GM13976 (cell line): Measurements from ENCODE around the gene SUFU.

Source experiments
- DNase-seq: peaks from one replicate; pipeline ENCODE4 v3.0.0; 2012; ENCODE audit warnings: low spot score
- CTCF ChIP-seq: IDR thresholded peaks from 2 replicates; pipeline ENCODE4 v1.5.1; 2012; ENCODE audit warnings: borderline replicate concordance, mild to moderate bottlenecking; ENCODE audit not compliant: insufficient read depth; ENCODE audit errors: extremely low read depth, missing control alignments, control extremely low read depth
- in situ Hi-C: fragments of 300-500 bp; cut with MboI; formaldehyde crosslinking; loops from one replicate; pipeline ENCODE4 v1.12.0; 2022; ENCODE audit warnings: low sequenced_read_pairs, mixed read lengths, inconsistent platforms; ENCODE audit not compliant: unreplicated experiment

Gene SUFU

GRCh38 chr10:102588875-102589274 lies 85.1 kb downstream of the SUFU start:
- in situ Hi-C loops: loop anchor here (25.0 kb wide), 1 partner anchor 352 kb away; the partner anchor contains the start of genes ELOVL3, GBF1 and PITX3
- no peak for TF ChIP-seq CTCF
- DNase-seq: no peak

GRCh38 chr10:102593074-102593803 lies 89.5 kb downstream of the SUFU start:
- in situ Hi-C loops: loop anchor here (25.0 kb wide), 1 partner anchor 356 kb away; the partner anchor contains the start of genes ELOVL3, GBF1 and PITX3
- no peak for TF ChIP-seq CTCF
- DNase-seq: no peak

- TF ChIP-seq CTCF: no peak
- in situ Hi-C loops: loop anchor here (25.0 kb wide), 1 partner anchor 356 kb away; the partner anchor contains the start of genes ELOVL3, GBF1 and PITX3
Measured at GRCh38 chr10:102593804-102594079, 90.0 kb downstream of the SUFU start.

GRCh38 chr10:102595293-102595692 lies 91.5 kb downstream of the SUFU start:
- DNase-seq: no peak
- TF ChIP-seq CTCF: no peak
- in situ Hi-C loops: loop anchor here (25.0 kb wide), 1 partner anchor 358 kb away; the partner anchor contains the start of genes ELOVL3, GBF1 and PITX3

More at GRCh38 chr10:102593804-102594079, 90.0 kb downstream of the SUFU start:
- DNase-seq: no peak

GRCh38 chr10:102595897-102596296 lies 92.1 kb downstream of the SUFU start:
- no peak for TF ChIP-seq CTCF
- DNase-seq: no peak
- in situ Hi-C loops: loop anchor here (25.0 kb wide), 1 partner anchor 359 kb away; the partner anchor contains the start of genes ELOVL3, GBF1 and PITX3

GRCh38 chr10:102596506-102596971 lies 92.8 kb downstream of the SUFU start:
- peak; percentile 82 for TF ChIP-seq CTCF
- in situ Hi-C loops: loop anchor here (25.0 kb wide), 1 partner anchor 359 kb away; the partner anchor contains the start of genes ELOVL3, GBF1 and PITX3
- peak; percentile 83 for DNase-seq
